ENCODE measurements around the gene PTX3.

GRCh38 chr3:157416347-157417087 is 20.1 kb upstream of the PTX3 start:
- TF ChIP-seq CTCF (conservative IDR thresholded peaks at IDR 0.05; ENCODE audit: low read length) (no peak), EZH2phosphoT487 (IDR thresholded peaks at IDR 0.05; ENCODE audit: borderline replicate concordance, low read depth, low read length) (no peak)
